GM18499 (cell line): ENCODE results near the gene CLRN2.

ENCODE experiments used
- ATAC-seq: cut with Tn5 transposase; IDR thresholded peaks from one replicate; pipeline ENCODE4 v1.9.1; 2021; ENCODE audit warnings: moderate number of reproducible peaks; ENCODE audit not compliant: insufficient read depth, unreplicated experiment

CLRN2 gene

GRCh38 chr4:17500574-17500973 is 14.4 kb upstream of the CLRN2 start:
- ATAC-seq: no peak

- no peak for ATAC-seq
Observed at GRCh38 chr4:17502756-17503155, 12.2 kb upstream of the CLRN2 start.

GRCh38 chr4:17504081-17504480 is 10.9 kb upstream of the CLRN2 start:
- no peak for ATAC-seq

GRCh38 chr4:17510582-17510981 is 4.4 kb upstream of the CLRN2 start:
- no peak for ATAC-seq

GRCh38 chr4:17511051-17511450 is 3.9 kb upstream of the CLRN2 start:
- ATAC-seq: no peak

GRCh38 chr4:17511509-17511949 is 3.4 kb upstream of the CLRN2 start:
- peak; percentile 32 for ATAC-seq

GRCh38 chr4:17511950-17512795 is 2.8 kb upstream of the CLRN2 start, which contains the start of gene QDPR:
TSS of gene QDPR (minus strand) at chr4:17512090. CDS start at chr4:17512054, 36 bp downstream.
- peak; percentile 90 for ATAC-seq

- no peak for ATAC-seq
Observed at GRCh38 chr4:17512973-17513665, 1.8 kb upstream of the CLRN2 start.

GRCh38 chr4:17515445-17516407 is 761 bp downstream of the CLRN2 start:
- ATAC-seq: no peak

GRCh38 chr4:17516980-17517379 is 2.0 kb downstream of the CLRN2 start:
- ATAC-seq: no peak

GRCh38 chr4:17517664-17518063 is 2.7 kb downstream of the CLRN2 start:
- no peak for ATAC-seq

- no peak for ATAC-seq
Observed at GRCh38 chr4:17521595-17521994, 6.6 kb downstream of the CLRN2 start.

GRCh38 chr4:17523662-17524061 is 8.7 kb downstream of the CLRN2 start:
- no peak for ATAC-seq

- no peak for ATAC-seq
Observed at GRCh38 chr4:17526695-17527477, 11.9 kb downstream of the CLRN2 start.

GRCh38 chr4:17528551-17529165 is 13.7 kb downstream of the CLRN2 start:
- ATAC-seq: no peak

GRCh38 chr4:17531538-17532285 is 16.7 kb downstream of the CLRN2 start:
- no peak for ATAC-seq

- no peak for ATAC-seq
Observed at GRCh38 chr4:17534705-17535104, 19.7 kb downstream of the CLRN2 start.

GRCh38 chr4:17535242-17535641 is 20.3 kb downstream of the CLRN2 start:
- ATAC-seq: no peak
